ENCODE data around the gene GTF2F2. TPM values are rescaled to one million over a fixed set of nuclear protein-coding genes. Genes with fewer than 3 reads are reported as not detected.

Gene GTF2F2
- total and polyA plus RNA-seq, 8 donors = 15.5 to 26.7 (median 23.8) TPM

DNA sequence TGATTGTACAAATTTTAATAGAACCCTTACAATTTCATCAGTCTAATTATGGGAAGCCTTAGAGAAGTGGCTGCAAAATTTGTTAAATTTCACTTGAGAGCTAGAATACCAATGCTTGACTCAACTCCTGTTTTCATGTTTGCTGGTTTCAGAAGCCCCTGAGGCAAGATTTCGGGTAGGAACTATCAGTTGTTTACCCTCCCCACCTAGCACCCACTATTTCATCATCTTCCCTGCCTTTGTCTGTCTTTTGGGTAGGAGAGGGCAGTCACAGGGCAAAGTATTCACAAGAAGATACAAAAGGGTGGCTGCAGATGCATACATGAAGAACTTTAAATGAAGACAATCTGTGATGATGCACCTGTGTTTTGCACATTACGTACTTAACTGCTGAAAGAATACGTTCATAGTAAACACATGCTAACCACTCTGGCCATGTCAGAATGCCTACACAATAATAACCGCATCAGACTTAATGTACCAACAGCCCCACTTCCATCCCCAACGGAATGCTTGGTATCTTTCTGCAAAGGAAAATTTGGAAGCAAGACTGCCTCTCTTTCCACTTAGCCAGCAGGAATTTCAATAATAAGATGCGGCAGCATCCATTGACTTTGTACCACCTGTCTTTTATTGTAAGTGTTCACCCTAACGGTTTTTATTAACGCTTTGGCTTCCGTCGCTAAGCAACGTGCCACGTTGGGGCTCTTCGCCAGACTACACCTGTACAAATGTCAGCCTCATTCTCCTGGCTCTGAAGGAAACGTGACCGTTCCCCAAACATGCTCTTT is 190.2 kb downstream of the GTF2F2 start:
- ATAC-seq = no peak
- intact Hi-C loops (cut with DNase I) = no loop called here
- no peaks in the 10 kb centered on the region for H3K36me3 ChIP-seq
- no peaks in the 10 kb centered on the region for H3K9me3 ChIP-seq
- peaks cover 9 to 19% of the 10 kb centered on the region in 2 donors for H3K4me1 ChIP-seq
- H3K4me3 ChIP-seq = peak overlapping the region in 1 of 2 donors; percentile 45
- TF ChIP-seq, protein P1, sequence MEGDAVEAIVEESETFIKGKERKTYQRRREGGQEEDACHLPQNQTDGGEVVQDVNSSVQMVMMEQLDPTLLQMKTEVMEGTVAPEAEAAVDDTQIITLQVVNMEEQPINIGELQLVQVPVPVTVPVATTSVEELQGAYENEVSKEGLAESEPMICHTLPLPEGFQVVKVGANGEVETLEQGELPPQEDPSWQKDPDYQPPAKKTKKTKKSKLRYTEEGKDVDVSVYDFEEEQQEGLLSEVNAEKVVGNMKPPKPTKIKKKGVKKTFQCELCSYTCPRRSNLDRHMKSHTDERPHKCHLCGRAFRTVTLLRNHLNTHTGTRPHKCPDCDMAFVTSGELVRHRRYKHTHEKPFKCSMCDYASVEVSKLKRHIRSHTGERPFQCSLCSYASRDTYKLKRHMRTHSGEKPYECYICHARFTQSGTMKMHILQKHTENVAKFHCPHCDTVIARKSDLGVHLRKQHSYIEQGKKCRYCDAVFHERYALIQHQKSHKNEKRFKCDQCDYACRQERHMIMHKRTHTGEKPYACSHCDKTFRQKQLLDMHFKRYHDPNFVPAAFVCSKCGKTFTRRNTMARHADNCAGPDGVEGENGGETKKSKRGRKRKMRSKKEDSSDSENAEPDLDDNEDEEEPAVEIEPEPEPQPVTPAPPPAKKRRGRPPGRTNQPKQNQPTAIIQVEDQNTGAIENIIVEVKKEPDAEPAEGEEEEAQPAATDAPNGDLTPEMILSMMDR (IDR thresholded peaks at IDR 0.05) = no peak
- no peak for DNase-seq
- H3K27ac ChIP-seq = no peak overlapping the region
- H3K27me3 ChIP-seq = peaks cover 0 to 14% of the 10 kb centered on the region in 2 donors

DNA sequence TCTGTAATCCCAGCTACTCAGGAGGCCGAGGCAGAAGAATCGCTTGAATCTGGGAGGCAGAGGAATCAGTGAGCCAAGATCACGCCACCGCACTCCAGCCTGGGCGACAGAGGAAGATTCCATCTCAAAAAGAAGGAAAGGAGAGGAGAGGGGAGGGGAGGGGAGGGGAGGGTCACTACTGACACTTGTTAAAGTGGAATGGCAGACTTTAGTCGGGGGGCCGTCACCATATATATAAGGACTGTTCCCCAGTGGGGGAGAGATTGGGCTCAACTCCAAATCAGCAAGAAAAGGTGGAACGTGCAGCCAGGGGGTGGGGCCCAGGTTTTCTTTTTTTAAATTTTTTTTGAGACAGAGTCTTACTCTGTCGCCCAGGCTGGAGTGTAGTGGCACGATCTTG is 194.5 kb downstream of the GTF2F2 start:
- Histone ChIP-seq H3K27me3 (peaks cover 0 to 14% of the 10 kb centered on the region in 2 donors), H3K27ac (no peak overlapping the region), H3K9me3 (no peaks in the 10 kb centered on the region), H3K36me3 (no peaks in the 10 kb centered on the region), H3K4me3 (no peak overlapping the region), H3K4me1 (peaks cover 13 to 14% of the 10 kb centered on the region in 2 donors)
- intact Hi-C loops (cut with DNase I) = no loop called here
- DNase-seq = no peak
- TF ChIP-seq, protein P1 (IDR thresholded peaks at IDR 0.05) = no peak
- no peak for ATAC-seq

DNA sequence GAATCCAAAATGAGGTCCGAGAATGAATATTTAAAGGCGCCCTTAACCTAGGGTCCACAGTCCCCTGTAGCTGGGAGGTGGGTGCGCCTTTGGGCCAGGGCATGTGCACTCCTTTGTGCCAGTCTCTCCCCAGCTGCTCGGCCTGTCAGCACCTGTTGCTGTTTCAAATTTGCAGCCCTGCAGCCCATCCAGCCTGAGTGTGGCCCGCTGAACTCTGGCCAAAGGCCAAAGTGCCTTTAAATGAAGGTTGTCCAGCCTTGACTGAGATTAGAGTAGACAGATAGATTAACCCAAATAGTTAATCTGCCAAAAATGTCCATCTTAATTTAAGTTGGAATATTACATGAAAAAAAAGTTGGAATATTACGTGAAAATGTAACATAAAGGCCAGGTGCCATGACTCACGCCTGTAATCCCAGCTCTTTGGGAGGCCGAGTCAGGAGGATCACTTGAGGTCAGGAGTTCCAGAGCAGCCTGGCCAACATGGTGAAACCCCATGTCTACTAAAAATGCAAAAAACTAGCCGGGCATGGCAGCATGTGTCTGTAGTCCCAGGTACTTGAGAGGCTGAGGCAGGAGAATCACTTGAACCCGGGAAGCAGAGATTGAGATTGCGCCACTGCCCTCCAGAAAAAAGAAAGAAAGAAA is 195.3 kb downstream of the GTF2F2 start:
- intact Hi-C loops (cut with DNase I) = no loop called here
- Histone ChIP-seq H3K4me3 (no peak overlapping the region), H3K4me1 (peaks cover 12 to 14% of the 10 kb centered on the region in 2 donors), H3K27me3 (peaks cover 0 to 10% of the 10 kb centered on the region in 2 donors), H3K36me3 (no peaks in the 10 kb centered on the region), H3K27ac (no peak overlapping the region), H3K9me3 (no peaks in the 10 kb centered on the region)
- DNase-seq (no peak), ATAC-seq (no peak)
- TF ChIP-seq, protein P1 (IDR thresholded peaks at IDR 0.05) = no peak

GRCh38 chr13:45316338-45316737 is 196.0 kb downstream of the GTF2F2 start:
- Histone ChIP-seq H3K27me3 (peaks cover 0 to 7% of the 10 kb centered on the region in 2 donors), H3K9me3 (no peaks in the 10 kb centered on the region), H3K36me3 (no peaks in the 10 kb centered on the region), H3K4me1 (peaks cover 8 to 14% of the 10 kb centered on the region in 2 donors), H3K4me3 (no peak overlapping the region), H3K27ac (no peak overlapping the region)
- TF ChIP-seq, protein P1 (IDR thresholded peaks at IDR 0.05) = no peak
- intact Hi-C loops (cut with DNase I) = no loop called here
- no peak for ATAC-seq
- DNase-seq = no peak

DNA sequence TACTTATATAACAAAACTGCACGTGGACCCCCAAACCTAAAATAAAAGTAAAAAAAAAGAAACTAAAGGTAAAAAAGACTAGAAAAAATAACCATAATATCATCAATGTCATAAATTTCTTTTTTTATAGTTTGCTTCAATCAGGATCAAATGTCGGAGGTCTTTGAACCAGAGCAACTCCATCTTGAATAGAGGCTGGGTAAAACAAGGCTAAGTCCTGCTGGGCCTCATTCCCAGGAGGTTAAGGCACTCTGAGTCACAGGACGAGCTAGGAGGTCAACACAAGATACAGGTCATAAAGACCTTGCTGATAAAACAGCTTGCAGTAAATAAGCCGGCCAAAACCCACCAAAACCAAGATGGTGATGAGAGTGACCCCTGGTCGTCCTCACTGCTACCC is 196.7 kb downstream of the GTF2F2 start:
- no peaks in the 10 kb centered on the region for H3K9me3 ChIP-seq
- DNase-seq (no peak), ATAC-seq (no peak)
- no peaks in the 10 kb centered on the region for H3K36me3 ChIP-seq
- H3K27ac ChIP-seq = no peak overlapping the region
- TF ChIP-seq, protein P1 (IDR thresholded peaks at IDR 0.05) = no peak
- H3K4me3 ChIP-seq = no peak overlapping the region
- intact Hi-C loops (cut with DNase I) = no loop called here
- peaks cover 0 to under 1% of the 10 kb centered on the region in 2 donors for H3K27me3 ChIP-seq
- H3K4me1 ChIP-seq = peaks cover 4 to 15% of the 10 kb centered on the region in 2 donors

Data from left lung (tissue), 10 donors.